PC-9 (cell line): ENCODE data around the gene RREB1.

Source experiments
- CTCF ChIP-seq: fragments of 200-600 bp; sonication (generic); conservative IDR thresholded peaks from 2 replicates; pipeline ENCODE4 v1.6.1; 2017; ENCODE audit warnings: mixed run types, antibody characterized with exemption, mild to moderate bottlenecking, moderate library complexity
- EZH2 ChIP-seq: fragments of 200-600 bp; sonication (generic); IDR thresholded peaks from 2 replicates; pipeline ENCODE4 v1.8.0; 2017; ENCODE audit warnings: antibody characterized with exemption, low read depth

- no peak for TF ChIP-seq CTCF
- TF ChIP-seq EZH2 = no peak
Measured at GRCh38 chr6:7125290-7125689, 17.5 kb downstream of the RREB1 start.
